IMR-90 (cell line): ENCODE data around the gene NRG4. TPM values are rescaled to one million over a fixed set of nuclear protein-coding genes. Genes with fewer than 3 reads are reported as not detected.

Experiments
- ATAC-seq: fragments of 200-7000 bp; cut with Tn5 transposase; 2 replicates; pipeline ENCODE4 v1.9.1; 2020; ENCODE audit warnings: low read depth, mild to moderate bottlenecking, moderate library complexity
- BruUV-seq: library from RNA; stranded (reverse); fragments of 400-500 nt; replicated peaks from 2 replicates; lab custom pipeline; 2021; lab: Mats Ljungman, UMichigan
- CTCF ChIA-PET: fragments of 300-600 bp; formaldehyde crosslinking; extraction: SDS; loops from one replicate; lab custom pipeline; 2021; ENCODE audit warnings: antibody characterized with exemption; lab: Yijun Ruan, JAX
- POLR2A ChIA-PET: fragments of 300-600 bp; sonication (Branson Sonifier 250); formaldehyde crosslinking; loops from one replicate; lab custom pipeline; 2022; ENCODE audit warnings: antibody characterized with exemption; ENCODE audit not compliant: unreplicated experiment; lab: Charles Lee
- DNase-seq: peaks from one replicate; pipeline ENCODE4 v3.0.0; 2013
- H2AFZ ChIP-seq: replicated peaks from 2 replicates; pipeline ENCODE3; 2013; ENCODE audit warnings: low read length, mild to moderate bottlenecking; ENCODE audit not compliant: poor library complexity
- H2AK5ac ChIP-seq: 2 replicates; pipeline ENCODE4 v1.6.1; 2013; ENCODE audit warnings: low read depth, low read length, inconsistent platforms
- H2AK9ac ChIP-seq: replicated peaks from 2 replicates; pipeline ENCODE3; 2013; ENCODE audit warnings: mild to moderate bottlenecking, low read depth, low read length, moderate library complexity; ENCODE audit not compliant: poor library complexity
- H2BK120ac ChIP-seq: 2 replicates; pipeline ENCODE4 v1.6.1; 2013; ENCODE audit warnings: low read depth, low read length, inconsistent platforms
- H2BK15ac ChIP-seq: 3 replicates; pipeline ENCODE4 v1.6.1; 2013; ENCODE audit warnings: low read depth, low read length, inconsistent platforms
- H2BK20ac ChIP-seq: 2 replicates; pipeline ENCODE4 v1.6.1; 2013; ENCODE audit warnings: low read depth, mild to moderate bottlenecking, inconsistent platforms, low read length, moderate library complexity
- H2BK5ac ChIP-seq: 2 replicates; pipeline ENCODE4 v1.6.1; 2013; ENCODE audit warnings: mild to moderate bottlenecking, low read depth, low read length, inconsistent platforms; ENCODE audit not compliant: poor library complexity, severe bottlenecking
- H3K14ac ChIP-seq: replicated peaks from 2 replicates; pipeline ENCODE4 v1.6.1; 2013; ENCODE audit warnings: low read depth, low read length, inconsistent platforms
- H3K18ac ChIP-seq: 2 replicates; pipeline ENCODE4 v1.6.1; 2013; ENCODE audit warnings: low read depth, low read length, control low read depth
- H3K23ac ChIP-seq: 2 replicates; pipeline ENCODE4 v1.6.1; 2013; ENCODE audit warnings: low read depth, low read length, inconsistent platforms
- H3K27ac ChIP-seq: 2 replicates; pipeline ENCODE4 v1.5.1; 2013; ENCODE audit warnings: mild to moderate bottlenecking, control low read depth, low read length; ENCODE audit not compliant: insufficient read depth
- H3K27me3 ChIP-seq: 2 replicates; pipeline ENCODE4 v1.6.1; 2013; ENCODE audit warnings: low read length; ENCODE audit not compliant: control insufficient read depth, insufficient read depth
- H3K36me3 ChIP-seq: 2 replicates; pipeline ENCODE4 v1.6.1; 2013; ENCODE audit warnings: low read length, mixed read lengths; ENCODE audit not compliant: control insufficient read depth, insufficient read depth
- H3K4ac ChIP-seq: 2 replicates; pipeline ENCODE4 v1.6.1; 2013; ENCODE audit warnings: low read depth, low read length, inconsistent platforms
- H3K4me1 ChIP-seq: 2 replicates; pipeline ENCODE4 v1.6.1; 2013; ENCODE audit warnings: low read length, mixed read lengths; ENCODE audit not compliant: control insufficient read depth, insufficient read depth
- H3K4me2 ChIP-seq: 2 replicates; pipeline ENCODE4 v1.6.1; 2013; ENCODE audit warnings: low read depth, mild to moderate bottlenecking, control low read depth, low read length, moderate library complexity
- H3K4me3 ChIP-seq: 2 replicates; pipeline ENCODE4 v1.5.1; 2013; ENCODE audit warnings: low read depth, mild to moderate bottlenecking, control low read depth, low read length, moderate library complexity; ENCODE audit not compliant: insufficient read depth
- H3K56ac ChIP-seq: 2 replicates; pipeline ENCODE4 v1.6.1; 2013; ENCODE audit warnings: low read length, inconsistent platforms; ENCODE audit not compliant: insufficient read depth; ENCODE audit errors: extremely low read depth
- H3K79me1 ChIP-seq, 2 experiments: 2 replicates each; pipeline ENCODE4 v1.6.1; 2013; ENCODE audit warnings: low read length in 2 of 2, inconsistent platforms in 1 of 2, low read depth in 1 of 2
- H3K9ac ChIP-seq: 2 replicates; pipeline ENCODE4 v1.6.1; 2013; ENCODE audit warnings: low read depth, low read length, control low read depth
- H3K9me1 ChIP-seq: 2 replicates; pipeline ENCODE4 v1.6.1; 2013; ENCODE audit warnings: low read length, inconsistent platforms; ENCODE audit not compliant: insufficient read depth
- H3K9me3 ChIP-seq: 2 replicates; pipeline ENCODE4 v1.6.1; 2013; ENCODE audit warnings: low read length; ENCODE audit not compliant: control insufficient read depth, insufficient read depth
- H4K20me1 ChIP-seq: 2 replicates; pipeline ENCODE4 v1.6.1; 2013; ENCODE audit warnings: low read length, inconsistent platforms; ENCODE audit not compliant: insufficient read depth
- H4K5ac ChIP-seq: 2 replicates; pipeline ENCODE4 v1.6.1; 2013; ENCODE audit warnings: mild to moderate bottlenecking, low read depth, low read length, control low read depth
- H4K8ac ChIP-seq, 2 experiments: 2 replicates each; pipeline ENCODE4 v1.6.1; 2013; ENCODE audit warnings: low read depth in 2 of 2, low read length in 2 of 2, control low read depth in 1 of 2, inconsistent platforms in 1 of 2
- H4K91ac ChIP-seq: 2 replicates; pipeline ENCODE4 v1.6.1; 2013; ENCODE audit warnings: low read depth, low read length, inconsistent platforms; ENCODE audit not compliant: insufficient read depth
- CHD1 ChIP-seq: IDR thresholded peaks from 2 replicates; pipeline ENCODE4 v1.6.1; 2012; ENCODE audit warnings: low read depth, low read length, improper control_type of control experiment
- MAFK ChIP-seq: IDR thresholded peaks from 2 replicates; pipeline ENCODE4 v1.6.1; 2012; ENCODE audit warnings: low read depth, low read length, improper control_type of control experiment
- MXI1 ChIP-seq: IDR thresholded peaks from 2 replicates; pipeline ENCODE4 v1.6.1; 2012; ENCODE audit warnings: low read depth, mild to moderate bottlenecking, low read length, moderate library complexity, borderline replicate concordance
- RCOR1 ChIP-seq: IDR thresholded peaks from 2 replicates; pipeline ENCODE4 v1.6.1; 2012; ENCODE audit warnings: mild to moderate bottlenecking, low read length, improper control_type of control experiment; ENCODE audit not compliant: insufficient replicate concordance
- RFX5 ChIP-seq: IDR thresholded peaks from 2 replicates; pipeline ENCODE4 v1.8.0; 2012; ENCODE audit warnings: low read depth, mild to moderate bottlenecking, low read length, moderate library complexity
- SMC3 ChIP-seq: fragments of 150-350 bp; IDR thresholded peaks from 2 replicates; pipeline ENCODE4 v1.6.1; 2016; ENCODE audit warnings: low read depth, mild to moderate bottlenecking, antibody characterized with exemption, low read length, moderate library complexity
- dilution Hi-C: fragments of 300-500 bp; cut with HindIII; formaldehyde crosslinking; loops from one replicate; pipeline ENCODE4 v1.14.3; 2018; ENCODE audit warnings: low sequenced_read_pairs; ENCODE audit not compliant: unreplicated experiment
- in situ Hi-C: fragments of 300-500 bp; cut with MboI; formaldehyde crosslinking; loops from 3 replicates; pipeline ENCODE4 v1.14.3; 2019; ENCODE audit warnings: low sequenced_read_pairs, inconsistent platforms, mixed read lengths
- intact Hi-C: fragments of 100-400 bp; cut with micrococcal nuclease; formaldehyde crosslinking; loops from 2 replicates; pipeline ENCODE4 v1.10.0; 2022
- polyA plus RNA-seq, 3 experiments: library from polyadenylated mRNA; depleted of rRNA; stranded (reverse); fragments of >200 nt; gene quantifications; 2 replicates each; pipeline ENCODE4 v1.2.3, GENCODE V29; 2012; ENCODE audit warnings: low replicate concordance in 1 of 3
- total RNA-seq: library from RNA; depleted of rRNA; stranded (reverse); fragments of >200 nt; gene quantifications from 2 replicates; pipeline ENCODE4 v1.2.3, GENCODE V29; 2012
- TF ChIP-seq, protein P1 (sequence below): conservative IDR thresholded peaks from 2 replicates; pipeline ENCODE4 v1.5.1; 2012; ENCODE audit warnings: mild to moderate bottlenecking, low read depth, low read length, improper control_type of control experiment
- TF ChIP-seq, protein P2 (sequence below): fragments of 150-350 bp; IDR thresholded peaks from 2 replicates; pipeline ENCODE4 v1.6.1; 2017; ENCODE audit warnings: mild to moderate bottlenecking, antibody characterized with exemption, low read length, low read depth
- TF ChIP-seq, protein P3 (sequence below): fragments of 150-350 bp; IDR thresholded peaks from 2 replicates; pipeline ENCODE4 v1.6.1; 2016; ENCODE audit warnings: low read depth, mild to moderate bottlenecking, low read length, moderate library complexity, borderline replicate concordance

Gene NRG4
- total and polyA plus RNA-seq, 2 of the 4 experiments (the other 2 are of a cell fraction): not detected

DNA sequence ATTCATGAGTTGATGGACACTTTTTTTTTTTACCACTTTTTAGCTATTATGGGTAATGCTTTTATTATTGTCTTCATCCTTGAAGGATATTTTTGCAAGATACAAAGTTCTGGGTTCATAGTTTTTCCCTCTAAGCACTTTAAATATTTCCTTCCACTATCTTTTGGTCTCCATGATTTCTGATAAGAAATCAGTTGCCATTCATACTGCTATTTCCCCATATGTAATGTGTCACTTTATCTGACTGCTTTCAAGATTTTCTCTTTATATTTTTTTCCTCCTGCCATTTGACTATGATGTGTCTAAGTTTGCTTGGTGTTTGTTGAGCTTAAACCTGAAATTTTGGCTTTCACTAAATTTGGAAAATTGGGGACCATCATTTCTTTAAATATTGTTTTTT is 19.3 kb downstream of the NRG4 start:
- Histone ChIP-seq H3K18ac (no peak overlapping the region), H2BK120ac (no peak overlapping the region), H2AK9ac (no peak overlapping the region), H3K4me1 (no peaks in the 10 kb centered on the region), H4K91ac (no peak overlapping the region), H3K4ac (no peak overlapping the region), H3K4me2 (no peak overlapping the region), H3K27ac (no peak overlapping the region), H3K9me1 (no peaks in the 10 kb centered on the region), H2AFZ (no peak overlapping the region), H3K23ac (no peak overlapping the region), H2BK20ac (no peak overlapping the region), H3K27me3 (peaks cover 10% of the 10 kb centered on the region), H4K20me1 (no peaks in the 10 kb centered on the region), H3K36me3 (no peaks in the 10 kb centered on the region), H3K9ac (no peak overlapping the region), H4K8ac (no peak overlapping the region), H3K79me1 (no peaks in the 10 kb centered on the region), H3K56ac (no peak overlapping the region), H2BK5ac (no peak overlapping the region), H3K9me3 (0 out of 2 replicates have a peak, but pooled peaks cover 2% of the 10 kb centered on the region), H2AK5ac (no peak overlapping the region), H4K5ac (no peak overlapping the region), H3K14ac (no peak overlapping the region), H3K4me3 (no peak overlapping the region), H2BK15ac (no peak overlapping the region)
- no TSS peak for BruUV-seq
- TF ChIP-seq, protein P1, sequence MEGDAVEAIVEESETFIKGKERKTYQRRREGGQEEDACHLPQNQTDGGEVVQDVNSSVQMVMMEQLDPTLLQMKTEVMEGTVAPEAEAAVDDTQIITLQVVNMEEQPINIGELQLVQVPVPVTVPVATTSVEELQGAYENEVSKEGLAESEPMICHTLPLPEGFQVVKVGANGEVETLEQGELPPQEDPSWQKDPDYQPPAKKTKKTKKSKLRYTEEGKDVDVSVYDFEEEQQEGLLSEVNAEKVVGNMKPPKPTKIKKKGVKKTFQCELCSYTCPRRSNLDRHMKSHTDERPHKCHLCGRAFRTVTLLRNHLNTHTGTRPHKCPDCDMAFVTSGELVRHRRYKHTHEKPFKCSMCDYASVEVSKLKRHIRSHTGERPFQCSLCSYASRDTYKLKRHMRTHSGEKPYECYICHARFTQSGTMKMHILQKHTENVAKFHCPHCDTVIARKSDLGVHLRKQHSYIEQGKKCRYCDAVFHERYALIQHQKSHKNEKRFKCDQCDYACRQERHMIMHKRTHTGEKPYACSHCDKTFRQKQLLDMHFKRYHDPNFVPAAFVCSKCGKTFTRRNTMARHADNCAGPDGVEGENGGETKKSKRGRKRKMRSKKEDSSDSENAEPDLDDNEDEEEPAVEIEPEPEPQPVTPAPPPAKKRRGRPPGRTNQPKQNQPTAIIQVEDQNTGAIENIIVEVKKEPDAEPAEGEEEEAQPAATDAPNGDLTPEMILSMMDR: no peak
- TF ChIP-seq RCOR1 (no peak), RFX5 (no peak), MAFK (no peak), MXI1 (no peak), CHD1 (no peak), SMC3 (no peak)
- TF ChIP-seq, protein P2, sequence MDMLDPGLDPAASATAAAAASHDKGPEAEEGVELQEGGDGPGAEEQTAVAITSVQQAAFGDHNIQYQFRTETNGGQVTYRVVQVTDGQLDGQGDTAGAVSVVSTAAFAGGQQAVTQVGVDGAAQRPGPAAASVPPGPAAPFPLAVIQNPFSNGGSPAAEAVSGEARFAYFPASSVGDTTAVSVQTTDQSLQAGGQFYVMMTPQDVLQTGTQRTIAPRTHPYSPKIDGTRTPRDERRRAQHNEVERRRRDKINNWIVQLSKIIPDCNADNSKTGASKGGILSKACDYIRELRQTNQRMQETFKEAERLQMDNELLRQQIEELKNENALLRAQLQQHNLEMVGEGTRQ: no peak
- TF ChIP-seq, protein P3, sequence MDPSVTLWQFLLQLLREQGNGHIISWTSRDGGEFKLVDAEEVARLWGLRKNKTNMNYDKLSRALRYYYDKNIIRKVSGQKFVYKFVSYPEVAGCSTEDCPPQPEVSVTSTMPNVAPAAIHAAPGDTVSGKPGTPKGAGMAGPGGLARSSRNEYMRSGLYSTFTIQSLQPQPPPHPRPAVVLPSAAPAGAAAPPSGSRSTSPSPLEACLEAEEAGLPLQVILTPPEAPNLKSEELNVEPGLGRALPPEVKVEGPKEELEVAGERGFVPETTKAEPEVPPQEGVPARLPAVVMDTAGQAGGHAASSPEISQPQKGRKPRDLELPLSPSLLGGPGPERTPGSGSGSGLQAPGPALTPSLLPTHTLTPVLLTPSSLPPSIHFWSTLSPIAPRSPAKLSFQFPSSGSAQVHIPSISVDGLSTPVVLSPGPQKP: no peak
- intact Hi-C loops: no loop called here
- ChIA-PET CTCF (no interaction called here), POLR2A (no interaction called here)
- ATAC-seq (no peak), DNase-seq (no peak)
- dilution Hi-C loops: no loop called here
- in situ Hi-C loops: no loop called here
